Liver (tissue), 9 donors: Measurements from ENCODE around the gene NEK6. TPM values are rescaled to one million over a fixed set of nuclear protein-coding genes. Genes with fewer than 3 reads are reported as not detected.

Experiments
- DNase-seq: peaks from one replicate; pipeline ENCODE4 v3.0.0-alpha.2; 2017; ENCODE audit warnings: low spot score
- H3K27ac ChIP-seq, 2 donors: one replicate each; pipeline ENCODE4 v1.7.0; 2013; ENCODE audit warnings: inconsistent platforms in 2 of 2, low read length in 2 of 2, control low read depth in 1 of 2, low read depth in 1 of 2, mild to moderate bottlenecking in 1 of 2
- H3K27me3 ChIP-seq, 4 donors: one replicate each; pipeline versions ENCODE4 v1.6.1 to v1.7.0; 2013; ENCODE audit warnings: low read length in 3 of 4, inconsistent platforms in 1 of 4, mild to moderate bottlenecking in 1 of 4, moderate library complexity in 1 of 4; ENCODE audit not compliant: control insufficient read depth in 4 of 4, insufficient read depth in 4 of 4
- H3K36me3 ChIP-seq, 4 donors: one replicate each; pipeline versions ENCODE4 v1.6.1 to v1.7.0; 2013; ENCODE audit warnings: low read length in 3 of 4, mild to moderate bottlenecking in 3 of 4, low read depth in 1 of 4, moderate library complexity in 1 of 4; ENCODE audit not compliant: control insufficient read depth in 4 of 4, insufficient read depth in 3 of 4
- H3K4me1 ChIP-seq, 4 donors: one replicate each; pipeline versions ENCODE4 v1.6.1 to v1.7.0; 2013; ENCODE audit warnings: low read length in 3 of 4, mild to moderate bottlenecking in 3 of 4, moderate library complexity in 1 of 4; ENCODE audit not compliant: control insufficient read depth in 4 of 4, insufficient read depth in 4 of 4
- H3K4me3 ChIP-seq, 3 donors: one replicate each; pipeline versions ENCODE4 v1.6.1 to v1.7.0; 2013; ENCODE audit warnings: low read length in 3 of 3, control low read depth in 1 of 3, low read depth in 1 of 3, mild to moderate bottlenecking in 1 of 3
- H3K9ac ChIP-seq, 2 donors: one replicate each; pipeline ENCODE4 v1.7.0; 2013; ENCODE audit warnings: low read length in 2 of 2, mild to moderate bottlenecking in 2 of 2, moderate library complexity in 2 of 2, control low read depth in 1 of 2, low read depth in 1 of 2
- H3K9me3 ChIP-seq, 4 donors: one replicate each; pipeline versions ENCODE4 v1.6.1 to v1.7.0; 2013; ENCODE audit warnings: low read length in 3 of 4; ENCODE audit not compliant: control insufficient read depth in 4 of 4
- ATF3 ChIP-seq: IDR thresholded peaks from 2 replicates; pipeline ENCODE4 v1.6.1; 2016; ENCODE audit warnings: antibody characterized with exemption
- CTCF ChIP-seq: fragments of 150-350 bp; IDR thresholded peaks from 2 replicates; pipeline ENCODE4 v1.5.1; 2017; ENCODE audit warnings: improper control_type of control experiment, low read depth, low read length; ENCODE audit not compliant: missing input control
- EGR1 ChIP-seq, 2 donors: IDR thresholded peaks; 2 replicates each; pipeline ENCODE4 v1.6.1; 2016 to 2018; ENCODE audit warnings: antibody characterized with exemption in 2 of 2, low read depth in 2 of 2
- FOXA1 ChIP-seq: IDR thresholded peaks from 2 replicates; pipeline ENCODE4 v1.6.1; 2016; ENCODE audit warnings: antibody characterized with exemption
- FOXA2 ChIP-seq: IDR thresholded peaks from 2 replicates; pipeline ENCODE4 v1.6.1; 2016; ENCODE audit warnings: antibody characterized with exemption
- GABPA ChIP-seq, 2 donors: IDR thresholded peaks in 1 of 2; conservative IDR thresholded peaks in 1 of 2; 2 replicates each; pipeline ENCODE4 v1.6.1; 2016; ENCODE audit warnings: antibody characterized with exemption in 2 of 2, mild to moderate bottlenecking in 1 of 2, moderate library complexity in 1 of 2
- HNF4A ChIP-seq, 2 donors: conservative IDR thresholded peaks; 2 replicates each; pipeline ENCODE4 v1.6.1; 2016; ENCODE audit warnings: antibody characterized with exemption in 2 of 2, mild to moderate bottlenecking in 2 of 2
- HNF4G ChIP-seq: IDR thresholded peaks from 2 replicates; pipeline ENCODE4 v1.6.1; 2016; ENCODE audit warnings: antibody characterized with exemption
- JUND ChIP-seq, 2 donors: IDR thresholded peaks; 2 replicates each; pipeline ENCODE4 v1.6.1; 2016; ENCODE audit warnings: antibody characterized with exemption in 2 of 2
- MAX ChIP-seq: IDR thresholded peaks from 2 replicates; pipeline ENCODE4 v1.6.1; 2016; ENCODE audit warnings: antibody characterized with exemption
- NR2F2 ChIP-seq: IDR thresholded peaks from 2 replicates; pipeline ENCODE4 v1.6.1; 2016; ENCODE audit warnings: antibody characterized with exemption
- RAD21 ChIP-seq, 2 donors: IDR thresholded peaks; 2 replicates each; pipeline ENCODE4 v1.6.1; 2016; ENCODE audit warnings: antibody characterized with exemption in 2 of 2, mild to moderate bottlenecking in 2 of 2
- REST ChIP-seq: IDR thresholded peaks from 2 replicates; pipeline ENCODE4 v1.6.1; 2016; ENCODE audit warnings: antibody characterized with exemption, mild to moderate bottlenecking
- SP1 ChIP-seq: IDR thresholded peaks from 2 replicates; pipeline ENCODE4 v1.6.1; 2018; ENCODE audit warnings: antibody characterized with exemption, mild to moderate bottlenecking
- TAF1 ChIP-seq: conservative IDR thresholded peaks from 2 replicates; pipeline ENCODE4 v1.6.1; 2016; ENCODE audit warnings: antibody characterized with exemption, mild to moderate bottlenecking
- YY1 ChIP-seq: IDR thresholded peaks from 2 replicates; pipeline ENCODE4 v1.6.1; 2016; ENCODE audit warnings: antibody characterized with exemption, mild to moderate bottlenecking
- ZBTB33 ChIP-seq: IDR thresholded peaks from 2 replicates; pipeline ENCODE4 v1.6.1; 2016; ENCODE audit warnings: antibody characterized with exemption
- WGBS: extraction: QIAGEN DNeasy Blood & Tissue Kit; methylation state at CpG from one replicate; pipeline ENCODE4 v1.1.7; 2013; 5-methylcytosine and 5-hydroxymethylcytosine counted together
- polyA plus RNA-seq, 2 donors: library from polyadenylated mRNA; stranded (reverse) in 1 of 2; unstranded in 1 of 2; fragments of 200-250 nt in 1 of 2; fragments of >200 nt in 1 of 2; fragmentation: Nextera tagmentation in 1 of 2; extraction: Ambion mirVana in 1 of 2; gene quantifications; one replicate each; pipeline versions ENCODE4 v1.2.1 to v1.2.3, GENCODE V29; 2013 to 2015
- total RNA-seq, 2 donors: library from RNA; depleted of rRNA; stranded (reverse); fragments of >200 nt; gene quantifications; one replicate each; pipeline ENCODE4 v1.2.3, GENCODE V29; 2014
- donor health status: healthy.
- donor health status: healthy.
- donor health status: healthy.
- donor health status: healthy.
- donor health status: healthy.

Gene NEK6
- total and polyA plus RNA-seq, 4 donors = 32.5 to 49.7 (median 42.5) TPM

- no peak for TF ChIP-seq HNF4A (conservative IDR thresholded peaks at IDR 0.05)
- no peak for TF ChIP-seq MAX
- no peak for TF ChIP-seq RAD21 (IDR thresholded peaks at IDR 0.05)
- no peak for TF ChIP-seq NR2F2
- no peak for TF ChIP-seq FOXA1
- no peak for TF ChIP-seq ATF3
- no peak for TF ChIP-seq SP1
- TF ChIP-seq TAF1 = no peak
- no peak for TF ChIP-seq YY1
- TF ChIP-seq JUND (IDR thresholded peaks at IDR 0.05) = no peak
Observed at GRCh38 chr9:124209774-124210173, 48.0 kb upstream of the NEK6 start (continued).

- H3K27ac ChIP-seq = no peak overlapping the region
Observed at GRCh38 chr9:124210697-124211096, 47.1 kb upstream of the NEK6 start.

More at GRCh38 chr9:124210697-124211096, 47.1 kb upstream of the NEK6 start:
- H3K9ac ChIP-seq = no peak overlapping the region
- H3K36me3 ChIP-seq = no peaks in the 10 kb centered on the region
- WGBS = 87% methylated on average over 3 of the region's 3 CpGs
- no peaks in the 10 kb centered on the region for H3K27me3 ChIP-seq
- no peaks in the 10 kb centered on the region for H3K9me3 ChIP-seq
- DNase-seq = no peak
- H3K4me3 ChIP-seq = no peak overlapping the region
- TF ChIP-seq TAF1 (no peak), YY1 (no peak), ZBTB33 (no peak), MAX (no peak), RAD21 (IDR thresholded peaks at IDR 0.05) (no peak), SP1 (no peak), JUND (IDR thresholded peaks at IDR 0.05) (no peak), GABPA (IDR thresholded peaks at IDR 0.05 in 1 of 2, conservative IDR thresholded peaks at IDR 0.05 in 1 of 2) (no peak), FOXA2 (no peak), CTCF (no peak), HNF4A (conservative IDR thresholded peaks at IDR 0.05) (no peak), EGR1 (IDR thresholded peaks at IDR 0.05; ENCODE audit: low read depth in 2 of 2) (no peak), REST (no peak), NR2F2 (no peak), FOXA1 (no peak), HNF4G (no peak)
- H3K4me1 ChIP-seq = peaks cover 0 to 10% (median 0%) of the 10 kb centered on the region in 4 donors
